HCT116 (cell line): ENCODE data around the gene TEKT5. TPM values are rescaled to one million over a fixed set of nuclear protein-coding genes. Genes with fewer than 3 reads are reported as not detected.

Source experiments
- ATAC-seq: fragments of 200-7000 bp; cut with Tn5 transposase; 2 replicates; pipeline ENCODE4 v1.9.1; 2020; ENCODE audit warnings: mild to moderate bottlenecking, moderate library complexity
- BruUV-seq: library from RNA; stranded (reverse); fragments of 400-500 nt; replicated peaks from 2 replicates; lab custom pipeline; 2021; lab: Mats Ljungman, UMichigan
- CTCF ChIA-PET: fragments of 300-600 bp; sonication (Branson Sonifier 250); formaldehyde crosslinking; loops from one replicate; lab custom pipeline; 2021; ENCODE audit warnings: antibody characterized with exemption; lab: Charles Lee
- POLR2A ChIA-PET: fragments of 300-600, 350-600 bp; sonication (Branson Sonifier 250); formaldehyde crosslinking; loops from one replicate; lab custom pipeline; 2021; ENCODE audit warnings: antibody characterized with exemption; lab: Charles Lee
- RAD21 ChIA-PET, 2 experiments: fragments of 300-600 bp; sonication (Branson Sonifier 250); formaldehyde crosslinking; loops; one replicate each; lab custom pipeline; 2023; ENCODE audit warnings: low total read pairs in 2 of 2; ENCODE audit not compliant: uncharacterized antibody in 2 of 2, unreplicated experiment in 2 of 2, low non-redundant PET in 1 of 2; lab: Charles Lee
- DNase-seq: peaks from one replicate; pipeline ENCODE4 v3.0.0-alpha.2; 2010; ENCODE audit warnings: low read depth, low spot score
- H2AFZ ChIP-seq: fragments of 200-600 bp; shearing (Covaris generic), sonication (generic); 2 replicates; pipeline ENCODE4 v1.6.1; 2017; ENCODE audit warnings: low read depth, mixed run types, mixed read lengths, antibody characterized with exemption, low read length; ENCODE audit not compliant: poor library complexity, severe bottlenecking
- H3K27ac ChIP-seq: 2 replicates; pipeline ENCODE4 v1.5.1; 2012; ENCODE audit warnings: low read depth, low read length
- H3K27me3 ChIP-seq: fragments of 200-600 bp; sonication (generic); 2 replicates; pipeline ENCODE4 v1.6.1; 2016; ENCODE audit warnings: mixed run types, low read length, mixed read lengths; ENCODE audit not compliant: insufficient read depth
- H3K36me3 ChIP-seq, 2 experiments: fragments of 200-500 bp in 1 of 2; fragments of 200-600 bp in 1 of 2; sonication (Bioruptor generic) in 1 of 2; sonication (generic) in 1 of 2; 2 replicates each; pipeline versions ENCODE4 v1.5.1 to v1.6.1; 2014 to 2016; ENCODE audit warnings: low read length in 2 of 2, inconsistent platforms in 1 of 2, mixed read lengths in 1 of 2, mixed run types in 1 of 2; ENCODE audit not compliant: insufficient read depth in 2 of 2, control insufficient read depth in 1 of 2
- H3K4me1 ChIP-seq, 2 experiments: fragments of 200-600 bp in 1 of 2; sonication (generic) in 1 of 2; 2 replicates each; pipeline versions ENCODE4 v1.5.1 to v1.6.1; 2012 to 2017; ENCODE audit warnings: low read length in 2 of 2, inconsistent platforms in 1 of 2, mild to moderate bottlenecking in 1 of 2, mixed read lengths in 1 of 2, mixed run types in 1 of 2, moderate library complexity in 1 of 2; ENCODE audit not compliant: insufficient read depth in 2 of 2, control insufficient read depth in 1 of 2
- H3K4me2 ChIP-seq: fragments of 200-600 bp; sonication (generic); 2 replicates; pipeline ENCODE4 v1.6.1; 2017; ENCODE audit warnings: mixed run types, low read length, mixed read lengths
- H3K4me3 ChIP-seq, 2 experiments: fragments of 200-600 bp in 1 of 2; sonication (generic) in 1 of 2; replicated peaks in 1 of 2; 2 replicates each; pipeline ENCODE4 v1.5.1; 2011 to 2016; ENCODE audit warnings: low read length in 2 of 2, control low read depth in 1 of 2, low read depth in 1 of 2, mild to moderate bottlenecking in 1 of 2, mixed read lengths in 1 of 2, mixed run types in 1 of 2
- H3K79me2 ChIP-seq: fragments of 200-600 bp; sonication (generic); 2 replicates; pipeline ENCODE4 v1.6.1; 2017; ENCODE audit warnings: mild to moderate bottlenecking, mixed run types, low read length, moderate library complexity, mixed read lengths; ENCODE audit not compliant: insufficient read depth
- H3K9ac ChIP-seq: fragments of 200-600 bp; sonication (generic); 2 replicates; pipeline ENCODE4 v1.6.1; 2016; ENCODE audit warnings: low read length, mixed read lengths
- H3K9me2 ChIP-seq: fragments of 200-600 bp; sonication (generic), shearing (Covaris generic); 2 replicates; pipeline ENCODE4 v1.6.1; 2017; ENCODE audit warnings: mixed run types, mild to moderate bottlenecking, moderate library complexity; ENCODE audit not compliant: insufficient read depth
- H3K9me3 ChIP-seq, 2 experiments: fragments of 200-500 bp in 1 of 2; fragments of 200-600 bp in 1 of 2; sonication (Bioruptor generic) in 1 of 2; sonication (generic) in 1 of 2; 2 replicates each; pipeline ENCODE4 v1.6.1; 2014 to 2017; ENCODE audit warnings: low read length in 2 of 2, mixed read lengths in 2 of 2, inconsistent platforms in 1 of 2, low read depth in 1 of 2, mild to moderate bottlenecking in 1 of 2, mixed run types in 1 of 2, moderate library complexity in 1 of 2; ENCODE audit not compliant: control insufficient read depth in 1 of 2, insufficient read depth in 1 of 2
- H4K20me1 ChIP-seq: fragments of 200-600 bp; sonication (generic), shearing (Covaris generic); 2 replicates; pipeline ENCODE4 v1.6.1; 2017; ENCODE audit warnings: mixed run types, mild to moderate bottlenecking, moderate library complexity; ENCODE audit not compliant: insufficient read depth
- ATF3 ChIP-seq: IDR thresholded peaks from 2 replicates; pipeline ENCODE4 v1.6.1; 2012
- CEBPB ChIP-seq: IDR thresholded peaks from 2 replicates; pipeline ENCODE4 v1.6.1; 2012; ENCODE audit warnings: low read depth
- CTCF ChIP-seq, 3 experiments: fragments of 200-600 bp in 1 of 3; sonication (generic) in 1 of 3; IDR thresholded peaks in 2 of 3; conservative IDR thresholded peaks in 1 of 3; 2 replicates each; pipeline ENCODE4 v1.5.1; 2012 to 2017; ENCODE audit warnings: low read depth in 2 of 3, low read length in 2 of 3, antibody characterized with exemption in 1 of 3, borderline replicate concordance in 1 of 3, control low read depth in 1 of 3, mild to moderate bottlenecking in 1 of 3, mixed read lengths in 1 of 3, mixed run types in 1 of 3, moderate library complexity in 1 of 3; ENCODE audit not compliant: insufficient read depth in 1 of 3
- EZH2phosphoT487 ChIP-seq: fragments of 200-600 bp; IDR thresholded peaks from 2 replicates; pipeline ENCODE4 v1.6.1; 2018; ENCODE audit warnings: antibody characterized with exemption, borderline replicate concordance
- SP1 ChIP-seq: IDR thresholded peaks from 2 replicates; pipeline ENCODE4 v1.6.1; 2012; ENCODE audit warnings: low read depth
- ZBTB33 ChIP-seq: IDR thresholded peaks from 2 replicates; pipeline ENCODE4 v1.6.1; 2011; ENCODE audit warnings: mild to moderate bottlenecking, low read length, moderate library complexity; ENCODE audit not compliant: insufficient replicate concordance; ENCODE audit errors: extremely low read depth
- intact Hi-C: fragments of 100-400 bp; cut with micrococcal nuclease; formaldehyde crosslinking; loops from 2 replicates; pipeline ENCODE4 v1.10.0; 2022
- total RNA-seq: library from RNA; stranded (reverse); gene quantifications from one replicate; pipeline ENCODE4 v1.2.1, GENCODE V29; 2021; ENCODE audit not compliant: unreplicated experiment

The TEKT5 gene
- total RNA-seq, 1 experiment from 2014 or later, result 0.37 TPM

- H3K4me3 ChIP-seq, result no peak overlapping the region
- DNase-seq, result no peak
- no peaks in the 10 kb centered on the region for H4K20me1 ChIP-seq
- intact Hi-C loops, result no loop called here
- ATAC-seq, result no peak
- no peak overlapping the region for H3K4me2 ChIP-seq
- H3K9me2 ChIP-seq, result no peaks in the 10 kb centered on the region
- RAD21 ChIA-PET, result no interaction called here
- POLR2A ChIA-PET, result no interaction called here
- H3K27ac ChIP-seq, result no peak overlapping the region
- H3K79me2 ChIP-seq, result no peaks in the 10 kb centered on the region
- H3K9ac ChIP-seq, result no peak overlapping the region
- no peak for TF ChIP-seq SP1
- no peak for TF ChIP-seq CTCF (IDR thresholded peaks at IDR 0.05 in 2 of 3, conservative IDR thresholded peaks at IDR 0.05 in 1 of 3; ENCODE audit: borderline replicate concordance in 1 of 3, insufficient read depth in 1 of 3, low read depth in 2 of 3, low read length in 2 of 3)
- no peak for TF ChIP-seq ATF3
- TF ChIP-seq EZH2phosphoT487, result no peak
- no peak for TF ChIP-seq ZBTB33
- TF ChIP-seq CEBPB, result no peak
- TF ChIP-seq, all 23 proteins: peak for 0
- H3K4me1 ChIP-seq, result peaks cover 12 to 26% of the 10 kb centered on the region in 2 experiments
- no peaks in the 10 kb centered on the region for H3K36me3 ChIP-seq
- H3K27me3 ChIP-seq, result no peaks in the 10 kb centered on the region
- H2AFZ ChIP-seq, result no peak overlapping the region
- CTCF ChIA-PET, result no interaction called here
- H3K9me3 ChIP-seq, result no peaks in the 10 kb centered on the region
- BruUV-seq, result no TSS peak
These were observed 39.2 kb downstream of the TEKT5 start for GRCh38 chr16:10655415-10655977.
